ENCODE results near the gene STOM.
A peak's percentile ranks its signal among the peaks of the same experiment; 100 is the strongest.

STOM gene

GRCh38 chr9:121340676-121341392 lies 29.2 kb downstream of the STOM start (continued):
- TF ChIP-seq ZBTB26 (tag by site-specific recombination; optimal IDR thresholded peaks at IDR 0.05) = no peak
- TF ChIP-seq KLF10 (tag by site-specific recombination; IDR thresholded peaks at IDR 0.05) = no peak
- TF ChIP-seq ZNF747 (tag by site-specific recombination; IDR thresholded peaks at IDR 0.05) = no peak
- no peak for TF ChIP-seq ZNF571 (tag by site-specific recombination; IDR thresholded peaks at IDR 0.05)
- TF ChIP-seq ZNF549 (tag by site-specific recombination; IDR thresholded peaks at IDR 0.05) = no peak
- peak; percentile 69 for TF ChIP-seq PRDM1 (tag by site-specific recombination; IDR thresholded peaks at IDR 0.05)
- peak; percentile 21; the same call in 1 of the 2 replicates for TF ChIP-seq GLIS1 (tag by site-specific recombination; IDR thresholded peaks at IDR 0.05)
- TF ChIP-seq KLF1 (tag by site-specific recombination; IDR thresholded peaks at IDR 0.05) = no peak
- TF ChIP-seq ZNF394 (tag by site-specific recombination; IDR thresholded peaks at IDR 0.05; ENCODE audit: borderline replicate concordance) = peak; percentile 81
- no peak for TF ChIP-seq ZNF791 (tag by site-specific recombination; IDR thresholded peaks at IDR 0.05)

- TF ChIP-seq KLF8 (tag by site-specific recombination; IDR thresholded peaks at IDR 0.05) (no peak), ZNF548 (tag by site-specific recombination; IDR thresholded peaks at IDR 0.05) (no peak), KLF1 (tag by site-specific recombination; IDR thresholded peaks at IDR 0.05) (no peak), ZNF2 (tag by site-specific recombination; IDR thresholded peaks at IDR 0.05) (no peak), ZNF157 (tag by site-specific recombination; IDR thresholded peaks at IDR 0.05) (no peak), WT1 (tag by site-specific recombination; IDR thresholded peaks at IDR 0.05) (no peak), ZNF544 (tag by site-specific recombination; IDR thresholded peaks at IDR 0.05) (no peak), SP2 (tag by site-specific recombination; IDR thresholded peaks at IDR 0.05) (no peak), ZNF16 (tag by site-specific recombination; IDR thresholded peaks at IDR 0.05; ENCODE audit: low read depth) (no peak), YY2 (tag by site-specific recombination; IDR thresholded peaks at IDR 0.05) (no peak), ZNF623 (tag by site-specific recombination; IDR thresholded peaks at IDR 0.05) (no peak), ZNF433 (tag by site-specific recombination; IDR thresholded peaks at IDR 0.05; ENCODE audit: low read depth) (no peak), ZBTB26 (tag by site-specific recombination; optimal IDR thresholded peaks at IDR 0.05) (no peak)
- Histone ChIP-seq H3K36me3 (ENCODE audit: control insufficient read depth in 2 of 2, insufficient read depth in 1 of 2, low read length in 2 of 2) (peaks cover 0 to 16% of the 10 kb centered on the region in 2 experiments; a peak in 1 of 3 replicates), H3K9me3 (ENCODE audit: control insufficient read depth, insufficient read depth, low read depth, low read length) (no peaks in the 10 kb centered on the region), H3K27ac (ENCODE audit: extremely low read depth, low read depth, low read length) (no peak overlapping the region), H3K4me1 (ENCODE audit: control insufficient read depth, insufficient read depth, low read length) (no peaks in the 10 kb centered on the region), H3K4me3 (ENCODE audit: low read depth, low read length) (no peak overlapping the region)
- CTCF ChIA-PET = interaction anchor here (1.0 to 6.3 kb wide), 6 partner anchors 9 to 126 kb away, joined by 3 to 44 read pairs (median 4); no protein-coding TSS in a partner anchor
- POLR2A ChIA-PET = no interaction called here
These were observed 30.6 kb downstream of the STOM start for GRCh38 chr9:121339437-121339836.

- TF ChIP-seq ZNF449 (tag by site-specific recombination; IDR thresholded peaks at IDR 0.05) = no peak
- TF ChIP-seq WT1 (tag by site-specific recombination; IDR thresholded peaks at IDR 0.05) = no peak
- no peak for TF ChIP-seq ZNF248 (tag by site-specific recombination; IDR thresholded peaks at IDR 0.05)
- no peak for TF ChIP-seq ZSCAN30 (tag by site-specific recombination; IDR thresholded peaks at IDR 0.05)
- no peak for TF ChIP-seq ZNF561 (tag by site-specific recombination; IDR thresholded peaks at IDR 0.05; ENCODE audit: borderline replicate concordance)
- H3K4me3 ChIP-seq (ENCODE audit: low read depth, low read length) = no peak overlapping the region
- H3K27ac ChIP-seq (ENCODE audit: extremely low read depth, low read depth, low read length) = no peak overlapping the region
- CTCF ChIA-PET = interaction anchor here (0.5 to 6.3 kb wide), 2 partner anchors 17 to 746 kb away, joined by 3 to 44 read pairs; no protein-coding TSS in a partner anchor
- POLR2A ChIA-PET = no interaction called here
- H3K9me3 ChIP-seq (ENCODE audit: control insufficient read depth, insufficient read depth, low read depth, low read length) = no peaks in the 10 kb centered on the region
- H3K36me3 ChIP-seq (ENCODE audit: control insufficient read depth in 2 of 2, insufficient read depth in 1 of 2, low read length in 2 of 2) = peaks cover 0 to 20% of the 10 kb centered on the region in 2 experiments; a peak in 1 of 3 replicates
- H3K4me1 ChIP-seq (ENCODE audit: control insufficient read depth, insufficient read depth, low read length) = no peaks in the 10 kb centered on the region
These were observed 33.4 kb downstream of the STOM start for GRCh38 chr9:121336665-121337064.
